Liver (tissue), 3 donors: ENCODE data around the gene RTN4RL2.

ENCODE experiments used
- CTCF ChIP-seq: fragments of 150-350 bp; IDR thresholded peaks from 2 replicates; pipeline ENCODE4 v1.5.1; 2017; ENCODE audit warnings: improper control_type of control experiment, low read depth, low read length; ENCODE audit not compliant: missing input control
- EGR1 ChIP-seq, 2 donors: IDR thresholded peaks; 2 replicates each; pipeline ENCODE4 v1.6.1; 2016 to 2018; ENCODE audit warnings: antibody characterized with exemption in 2 of 2, low read depth in 2 of 2
- GABPA ChIP-seq, 2 donors: IDR thresholded peaks in 1 of 2; conservative IDR thresholded peaks in 1 of 2; 2 replicates each; pipeline ENCODE4 v1.6.1; 2016; ENCODE audit warnings: antibody characterized with exemption in 2 of 2, mild to moderate bottlenecking in 1 of 2, moderate library complexity in 1 of 2
- JUND ChIP-seq, 2 donors: IDR thresholded peaks; 2 replicates each; pipeline ENCODE4 v1.6.1; 2016; ENCODE audit warnings: antibody characterized with exemption in 2 of 2
- RAD21 ChIP-seq, 2 donors: IDR thresholded peaks; 2 replicates each; pipeline ENCODE4 v1.6.1; 2016; ENCODE audit warnings: antibody characterized with exemption in 2 of 2, mild to moderate bottlenecking in 2 of 2
- REST ChIP-seq: IDR thresholded peaks from 2 replicates; pipeline ENCODE4 v1.6.1; 2016; ENCODE audit warnings: antibody characterized with exemption, mild to moderate bottlenecking
- TAF1 ChIP-seq: conservative IDR thresholded peaks from 2 replicates; pipeline ENCODE4 v1.6.1; 2016; ENCODE audit warnings: antibody characterized with exemption, mild to moderate bottlenecking
- YY1 ChIP-seq: IDR thresholded peaks from 2 replicates; pipeline ENCODE4 v1.6.1; 2016; ENCODE audit warnings: antibody characterized with exemption, mild to moderate bottlenecking
- ZBTB33 ChIP-seq: IDR thresholded peaks from 2 replicates; pipeline ENCODE4 v1.6.1; 2016; ENCODE audit warnings: antibody characterized with exemption
- donor health status: healthy.
- donor health status: healthy.

- TF ChIP-seq CTCF (no peak), JUND (IDR thresholded peaks at IDR 0.05) (no peak), ZBTB33 (no peak), REST (no peak), EGR1 (IDR thresholded peaks at IDR 0.05; ENCODE audit: low read depth in 2 of 2) (no peak), YY1 (no peak), GABPA (IDR thresholded peaks at IDR 0.05 in 1 of 2, conservative IDR thresholded peaks at IDR 0.05 in 1 of 2) (no peak), RAD21 (IDR thresholded peaks at IDR 0.05) (no peak), TAF1 (no peak)
These were observed 46.6 kb upstream of the RTN4RL2 start for GRCh38 chr11:57413681-57414080.
